Peyer's patch (tissue), 4 donors: Measurements from ENCODE around the gene SCGB3A1. TPM values are rescaled to one million over a fixed set of nuclear protein-coding genes. Genes with fewer than 3 reads are reported as not detected.
A peak's percentile ranks its signal among the peaks of the same experiment; 100 is the strongest.

ENCODE experiments used
- DNase-seq, 3 donors: peaks; one replicate each; pipeline ENCODE4 v3.0.0-alpha.2; 2017 to 2019
- H3K27ac ChIP-seq, 4 donors: fragments of 200-600 bp; sonication (generic); one replicate each; pipeline ENCODE4 v1.5.1; 2016 to 2019
- H3K27me3 ChIP-seq, 2 donors: fragments of 200-600 bp; sonication (generic); one replicate each; pipeline ENCODE4 v1.5.1; 2019
- H3K36me3 ChIP-seq, 3 donors: fragments of 200-600 bp; sonication (generic); one replicate each; pipeline ENCODE4 v1.5.1; 2016 to 2019
- H3K4me1 ChIP-seq, 4 donors: fragments of 200-600 bp; sonication (generic); one replicate each; pipeline ENCODE4 v1.5.1; 2016 to 2019
- H3K4me3 ChIP-seq, 4 donors: fragments of 200-600 bp; sonication (generic); 1 replicate in 3 of 4; 2 replicates in 1 of 4; pipeline ENCODE4 v1.5.1; 2016 to 2019; ENCODE audit warnings: mild to moderate bottlenecking in 1 of 4
- H3K9me3 ChIP-seq, 4 donors: fragments of 200-600 bp; sonication (generic); one replicate each; pipeline ENCODE4 v1.5.1; 2016 to 2019; ENCODE audit warnings: mild to moderate bottlenecking in 1 of 4
- CTCF ChIP-seq, 6 experiments: fragments of 450-650 bp in 4 of 6; fragments of 200-600 bp in 2 of 6; sonication (generic) in 1 of 6; IDR thresholded peaks; one replicate each; pipeline ENCODE4 v1.5.1; 2017 to 2019; ENCODE audit warnings: antibody characterized with exemption in 6 of 6, mild to moderate bottlenecking in 3 of 6, moderate library complexity in 1 of 6
- POLR2A ChIP-seq, 2 donors: fragments of 450-650 bp; IDR thresholded peaks; one replicate each; pipeline ENCODE4 v1.5.1; 2017; ENCODE audit warnings: antibody characterized with exemption in 2 of 2, mild to moderate bottlenecking in 2 of 2, moderate library complexity in 2 of 2
- total RNA-seq, 4 donors: library from RNA; depleted of rRNA; stranded (reverse); fragments of >200 nt; gene quantifications; one replicate each; pipeline ENCODE4 v1.1.0, GENCODE V29; 2016

Gene SCGB3A1
- total RNA-seq, 4 donors from 2014 or later, result not detected

- Histone ChIP-seq H3K27ac (no peak overlapping the region), H3K9me3 (no peaks in the 10 kb centered on the region), H3K4me1 (no peaks in the 10 kb centered on the region), H3K27me3 (no peaks in the 10 kb centered on the region), H3K4me3 (no peak overlapping the region), H3K36me3 (no peaks in the 10 kb centered on the region)
- peak in 2 of 3 donors; percentile 23 to 24 for DNase-seq
- TF ChIP-seq POLR2A (IDR thresholded peaks at IDR 0.05) (no peak), CTCF (IDR thresholded peaks at IDR 0.05) (no peak)
Observed at GRCh38 chr5:180598316-180598701, 7.0 kb upstream of the SCGB3A1 start.

DNA sequence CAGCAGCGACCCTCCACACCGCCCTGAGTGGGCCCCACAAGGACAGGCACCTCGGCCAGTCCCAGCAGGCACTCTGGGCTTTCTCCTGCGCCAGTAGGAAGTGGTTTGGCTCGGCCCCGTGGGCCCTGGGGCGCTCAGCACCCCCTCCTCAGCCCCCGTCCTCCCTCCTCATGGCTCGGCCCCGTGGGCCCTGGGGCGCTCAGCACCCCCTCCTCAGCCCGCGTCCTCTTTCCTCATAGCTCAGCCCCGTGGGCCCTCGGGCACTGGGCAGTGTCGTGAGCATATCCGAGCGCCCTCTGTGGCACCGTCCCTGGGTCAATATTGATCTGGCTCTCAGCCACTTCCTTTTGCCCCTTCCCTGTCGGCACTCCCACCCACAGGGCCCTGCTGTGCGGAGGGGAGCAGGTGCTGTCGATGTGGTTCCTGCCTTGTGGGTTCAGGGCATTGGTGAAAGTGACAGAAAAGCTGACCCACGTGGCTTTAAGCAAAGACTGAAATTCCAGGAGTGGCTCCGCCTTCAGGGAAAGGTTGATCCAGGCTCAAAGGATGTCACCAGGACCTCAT is 5.5 kb upstream of the SCGB3A1 start:
- Histone ChIP-seq H3K27ac (no peak overlapping the region), H3K27me3 (no peaks in the 10 kb centered on the region), H3K4me1 (no peaks in the 10 kb centered on the region), H3K36me3 (no peaks in the 10 kb centered on the region), H3K9me3 (no peaks in the 10 kb centered on the region), H3K4me3 (no peak overlapping the region)
- DNase-seq, result peak in 1 of 3 donors; percentile 15
- TF ChIP-seq POLR2A (IDR thresholded peaks at IDR 0.05) (no peak), CTCF (IDR thresholded peaks at IDR 0.05) (no peak)

DNA sequence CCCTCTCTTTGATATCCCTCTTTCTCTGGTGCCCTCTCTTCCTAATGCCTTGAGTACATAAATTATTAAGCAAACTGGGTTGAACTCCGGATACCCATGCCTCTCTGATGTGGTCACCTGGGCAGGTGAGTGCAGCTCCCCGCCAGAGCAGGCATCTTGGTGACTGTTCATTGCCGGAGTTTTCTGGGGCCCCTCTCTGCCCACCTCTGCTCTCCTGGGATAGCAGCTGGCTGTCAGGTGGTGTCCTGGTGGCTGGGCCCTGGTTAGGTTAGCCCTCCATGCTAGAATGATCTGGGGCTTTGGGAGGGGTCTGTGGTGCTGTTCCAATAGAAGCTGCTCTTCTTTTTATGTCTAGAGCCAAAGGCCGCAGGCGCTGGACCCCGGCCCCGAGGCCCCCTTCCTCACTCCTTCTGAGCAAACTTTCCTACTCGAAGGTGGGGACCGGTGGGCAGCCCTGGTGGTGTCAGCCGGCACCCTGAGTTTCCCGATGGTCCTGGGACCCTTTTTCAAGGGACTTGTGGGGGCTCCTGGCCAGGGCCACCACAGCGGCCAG is 4.9 kb upstream of the SCGB3A1 start:
- Histone ChIP-seq H3K4me3 (no peak overlapping the region), H3K4me1 (peaks cover 0 to 5% (median 0%) of the 10 kb centered on the region in 4 donors), H3K27ac (no peak overlapping the region), H3K9me3 (no peaks in the 10 kb centered on the region), H3K36me3 (no peaks in the 10 kb centered on the region), H3K27me3 (peaks cover 0 to under 1% of the 10 kb centered on the region in 2 donors)
- peak in 1 of 3 donors; percentile 35 for DNase-seq
- TF ChIP-seq CTCF (IDR thresholded peaks at IDR 0.05) (no peak), POLR2A (IDR thresholded peaks at IDR 0.05) (no peak)

- Histone ChIP-seq H3K27me3 (peaks cover 0 to 7% of the 10 kb centered on the region in 2 donors), H3K4me3 (no peak overlapping the region), H3K9me3 (no peaks in the 10 kb centered on the region), H3K27ac (no peak overlapping the region), H3K36me3 (no peaks in the 10 kb centered on the region), H3K4me1 (peaks cover 0 to 12% (median 0%) of the 10 kb centered on the region in 4 donors)
- TF ChIP-seq POLR2A (IDR thresholded peaks at IDR 0.05), result no peak
- TF ChIP-seq CTCF (IDR thresholded peaks at IDR 0.05), result no peak
- DNase-seq, result peak in 1 of 3 donors; percentile 31
Observed at GRCh38 chr5:180595381-180596114, 4.2 kb upstream of the SCGB3A1 start.

- H3K27me3 ChIP-seq, result peaks cover 0 to 12% of the 10 kb centered on the region in 2 donors
- H3K4me1 ChIP-seq, result peaks cover 0 to 16% (median 0%) of the 10 kb centered on the region in 4 donors
- no peak overlapping the region for H3K4me3 ChIP-seq
- no peak overlapping the region for H3K27ac ChIP-seq
- no peak for TF ChIP-seq CTCF (IDR thresholded peaks at IDR 0.05)
- TF ChIP-seq POLR2A (IDR thresholded peaks at IDR 0.05), result no peak
- no peaks in the 10 kb centered on the region for H3K9me3 ChIP-seq
- no peak for DNase-seq
- no peaks in the 10 kb centered on the region for H3K36me3 ChIP-seq
Observed at GRCh38 chr5:180595046-180595379, 3.7 kb upstream of the SCGB3A1 start.
